LNCaP clone FGC (cell line): Measurements from ENCODE around the gene RNF149.

Experiments used
- DNase-seq: peaks from one replicate; pipeline ENCODE4 v3.0.0-alpha.2; 2011; ENCODE audit warnings: low read depth
- H3K4me3 ChIP-seq: 2 replicates; pipeline ENCODE4 v1.5.1; 2011; ENCODE audit warnings: mild to moderate bottlenecking, low read depth, low read length, control low read depth
- CTCF ChIP-seq: IDR thresholded peaks from 2 replicates; pipeline ENCODE4 v1.5.1; 2012; ENCODE audit warnings: mild to moderate bottlenecking; ENCODE audit not compliant: control insufficient read depth, insufficient read depth; ENCODE audit errors: extremely low read depth

RNF149 gene

GRCh38 chr2:101296371-101296770 lies 12.1 kb downstream of the RNF149 start:
- no peak overlapping the region for H3K4me3 ChIP-seq
- TF ChIP-seq CTCF: no peak
- DNase-seq: no peak

DNA sequence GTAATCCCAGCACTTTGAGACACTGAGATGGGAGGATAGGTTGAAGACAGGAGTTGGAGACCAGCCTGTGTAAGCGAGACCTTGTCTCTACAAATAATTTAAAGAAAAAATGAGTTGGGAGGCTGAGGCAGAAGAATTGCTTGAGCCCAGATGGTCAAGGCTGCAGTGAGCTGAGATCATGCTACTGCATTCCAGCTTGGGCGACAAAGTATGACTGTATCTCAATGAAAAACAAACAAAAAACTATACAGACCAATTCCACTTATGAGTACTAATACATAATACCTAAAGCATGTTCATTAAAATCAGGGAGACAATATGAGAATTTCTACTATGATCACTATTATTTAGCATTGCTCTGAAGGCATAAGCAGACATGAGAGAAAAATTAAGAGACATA lies 12.6 kb downstream of the RNF149 start:
- H3K4me3 ChIP-seq: no peak overlapping the region
- no peak for TF ChIP-seq CTCF
- DNase-seq: no peak

- H3K4me3 ChIP-seq: no peak overlapping the region
- TF ChIP-seq CTCF: no peak
- no peak for DNase-seq
Measured at GRCh38 chr2:101294861-101295260, 13.6 kb downstream of the RNF149 start.

DNA sequence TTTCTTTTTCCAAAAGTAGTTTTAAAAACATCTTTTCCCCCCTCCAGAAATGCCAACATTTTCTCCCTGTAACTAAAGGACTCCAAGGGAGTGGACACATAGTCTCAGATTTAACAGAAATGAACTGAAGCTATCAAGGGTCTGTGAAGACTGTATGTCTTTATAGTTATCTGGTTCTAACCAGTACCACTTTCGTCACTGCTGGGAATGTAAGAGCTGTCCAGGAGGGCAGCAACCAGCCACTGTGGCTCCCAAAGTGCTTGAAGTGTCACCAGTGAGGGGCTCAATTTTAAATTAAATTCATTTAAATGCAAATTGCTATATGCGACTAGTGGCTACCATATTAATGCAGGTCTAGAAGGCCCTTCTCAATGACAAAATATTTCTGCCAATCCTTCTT lies 15.0 kb downstream of the RNF149 start:
- no peak for DNase-seq
- TF ChIP-seq CTCF: no peak
- H3K4me3 ChIP-seq: no peak overlapping the region

GRCh38 chr2:101291973-101292372 lies 16.5 kb downstream of the RNF149 start:
- H3K4me3 ChIP-seq: no peak overlapping the region
- no peak for TF ChIP-seq CTCF
- DNase-seq: no peak

DNA sequence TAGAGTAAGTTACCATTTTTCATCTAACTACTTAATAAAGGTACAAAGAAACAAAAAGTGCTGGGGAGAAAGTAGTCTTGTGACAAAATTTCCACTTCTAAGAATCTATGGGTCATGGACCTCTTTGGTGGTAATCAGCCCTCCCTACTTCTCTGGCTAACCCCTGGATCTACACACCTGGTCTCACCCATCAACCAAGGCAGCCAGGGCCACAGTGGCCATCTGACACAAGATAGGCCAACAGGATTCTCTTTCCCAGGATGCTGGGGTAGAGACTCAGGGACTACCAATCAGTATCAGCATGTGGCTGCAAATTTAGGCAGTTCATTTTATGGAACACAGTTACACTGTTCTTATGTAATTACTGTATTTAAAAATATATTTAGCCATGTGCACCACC lies 17.8 kb downstream of the RNF149 start:
- H3K4me3 ChIP-seq: no peak overlapping the region
- DNase-seq: no peak
- no peak for TF ChIP-seq CTCF

DNA sequence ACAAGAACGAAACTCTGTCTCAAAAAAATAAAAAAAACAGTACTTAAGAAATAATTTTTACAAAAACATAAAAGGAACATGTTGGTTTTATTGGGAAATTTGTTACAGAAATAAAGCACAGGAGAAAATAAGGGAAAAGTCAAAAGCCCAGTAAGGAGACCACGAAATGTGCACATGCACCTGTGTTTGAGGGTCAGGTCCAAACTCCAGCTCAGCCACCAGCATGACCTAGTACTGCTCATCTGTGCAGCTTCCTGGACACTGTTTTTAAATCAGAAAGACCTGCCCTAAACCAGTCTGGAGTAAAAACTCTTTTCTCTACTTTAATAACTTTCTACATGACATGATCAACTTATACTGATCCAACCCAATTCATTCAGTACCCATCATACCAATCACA lies 21.2 kb downstream of the RNF149 start:
- DNase-seq: no peak
- no peak for TF ChIP-seq CTCF

More for the DNA sequence above, 21.2 kb downstream of the RNF149 start:
- no peak overlapping the region for H3K4me3 ChIP-seq
